Mucosa of stomach (tissue), 1 donor: ENCODE data around the gene SNX17.
"Not testable (repeated sequence)": the region's sequence is repeated elsewhere in the genome, so short reads cannot be mapped to it uniquely, and the experiment has no call there.

Experiments
- H3K27me3 ChIP-seq: one replicate; pipeline ENCODE4 v1.7.0; 2013; ENCODE audit warnings: mild to moderate bottlenecking, low read length; ENCODE audit not compliant: control insufficient read depth, insufficient read depth
- H3K36me3 ChIP-seq: one replicate; pipeline ENCODE4 v1.7.0; 2013; ENCODE audit warnings: low read length; ENCODE audit not compliant: control insufficient read depth, insufficient read depth
- H3K4me1 ChIP-seq: one replicate; pipeline ENCODE4 v1.7.0; 2013; ENCODE audit warnings: mild to moderate bottlenecking, low read length; ENCODE audit not compliant: control insufficient read depth, insufficient read depth
- H3K4me3 ChIP-seq: one replicate; pipeline ENCODE4 v1.7.0; 2013; ENCODE audit warnings: low read length
- H3K9ac ChIP-seq: one replicate; pipeline ENCODE4 v1.7.0; 2013; ENCODE audit warnings: mild to moderate bottlenecking, low read length, moderate library complexity
- H3K9me3 ChIP-seq: one replicate; pipeline ENCODE4 v1.7.0; 2013; ENCODE audit warnings: mild to moderate bottlenecking, low read length, moderate library complexity; ENCODE audit not compliant: control insufficient read depth
- donor health status: Pancreatic carcinoma.

Gene SNX17

DNA sequence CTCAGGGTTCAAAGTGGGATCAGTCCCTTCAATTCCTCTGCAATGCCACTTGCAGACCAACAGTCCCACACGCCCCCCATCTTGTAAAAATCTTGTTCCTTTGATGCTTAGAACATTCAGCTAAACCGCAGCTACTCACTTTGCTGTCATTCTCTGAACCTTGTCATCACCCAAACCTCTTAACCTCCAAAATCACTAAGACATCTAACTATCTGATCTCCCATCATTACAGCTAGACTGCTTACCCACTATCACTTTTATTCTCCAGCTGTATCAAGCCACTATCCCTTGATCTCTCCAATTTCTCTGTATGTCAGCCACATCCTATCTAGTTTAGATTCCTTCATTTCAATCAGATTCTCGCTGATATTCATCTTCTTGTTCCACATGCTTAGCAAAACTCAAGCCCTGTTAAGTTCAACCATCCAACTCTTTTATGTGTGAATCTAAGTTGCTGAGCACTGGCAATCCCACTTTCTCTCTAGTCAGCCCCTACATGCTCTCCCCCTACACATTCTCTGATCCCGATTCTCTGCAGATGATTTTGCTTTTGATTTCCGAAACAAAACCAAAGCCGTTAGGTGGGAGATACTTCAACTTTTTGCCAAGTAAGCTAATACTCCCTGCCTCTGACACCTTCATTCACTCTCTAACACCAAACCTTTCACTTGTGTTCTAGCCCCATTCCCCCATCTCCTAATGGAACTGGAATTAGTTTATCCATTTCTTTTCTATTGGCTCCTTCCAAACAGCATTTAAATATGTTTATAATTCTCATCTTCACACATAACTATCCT is 18.4 kb upstream of the SNX17 start:
- Histone ChIP-seq H3K27me3 (no peaks in the 10 kb centered on the region), H3K9ac (no peak overlapping the region), H3K9me3 (no peaks in the 10 kb centered on the region), H3K4me3 (no peak overlapping the region), H3K4me1 (peaks cover 11% of the 10 kb centered on the region), H3K36me3 (no peaks in the 10 kb centered on the region)

DNA sequence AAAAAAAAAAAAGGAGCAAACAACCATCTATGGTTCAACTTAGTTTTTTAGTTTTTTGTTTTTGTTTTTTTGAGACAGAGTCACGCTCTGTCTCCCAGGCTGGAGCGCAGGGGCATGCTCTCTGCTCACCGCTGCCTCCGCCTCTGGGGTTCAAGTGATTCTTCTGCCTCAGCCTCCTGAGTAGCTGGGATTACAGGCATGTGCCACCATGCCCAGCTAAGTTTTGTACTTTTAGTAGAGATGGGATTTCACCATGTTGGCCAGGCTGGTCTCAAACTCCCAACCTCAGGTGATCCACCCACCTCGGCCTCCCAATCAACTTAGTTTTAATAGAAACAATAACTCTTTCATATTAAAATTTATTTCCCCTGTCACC is 17.0 kb upstream of the SNX17 start:
- not testable (repeated sequence) for H3K27me3 ChIP-seq, H3K9me3 ChIP-seq, H3K4me3 ChIP-seq, H3K36me3 ChIP-seq, H3K9ac ChIP-seq
- peaks cover 15% of the 10 kb centered on the region for H3K4me1 ChIP-seq

DNA sequence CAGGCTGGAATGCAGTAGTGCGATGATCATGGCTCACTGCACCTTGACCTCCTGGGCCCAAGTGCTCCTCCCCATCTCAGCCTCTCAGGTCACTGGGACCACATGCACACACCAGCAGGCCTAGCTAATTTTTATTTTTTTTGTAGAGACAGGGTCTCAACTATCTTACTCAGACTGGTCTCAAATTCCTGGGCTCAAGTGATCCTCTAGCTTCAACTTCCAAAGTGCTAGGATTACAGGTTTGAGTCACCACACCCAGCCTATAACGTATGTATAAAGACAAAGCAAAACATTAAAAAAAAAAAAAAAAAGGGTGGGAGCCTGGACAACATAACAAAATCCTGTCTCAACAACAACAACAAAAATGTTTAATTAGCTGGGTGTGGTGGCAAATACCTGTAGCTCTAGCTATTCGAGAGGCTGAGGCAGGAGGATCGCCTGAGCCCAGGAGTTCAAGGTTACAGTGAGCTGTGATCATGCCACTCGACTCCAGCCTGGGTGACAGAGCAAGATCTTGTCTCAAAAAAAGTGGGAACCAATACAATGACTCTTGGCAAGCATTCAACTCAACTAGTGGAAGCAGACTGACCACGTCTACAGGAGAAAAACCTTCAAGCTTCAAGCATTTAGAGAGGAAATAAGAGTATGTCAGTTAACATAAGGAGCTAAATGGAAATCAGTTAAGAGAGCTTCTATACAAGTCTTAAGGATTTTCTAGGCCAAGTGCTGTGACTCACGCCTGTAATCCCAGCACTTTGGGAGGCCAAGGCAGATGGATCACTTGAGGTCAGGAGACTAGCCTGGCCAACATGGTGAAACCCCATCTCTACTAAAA is 16.4 kb upstream of the SNX17 start:
- H3K9ac ChIP-seq: no peak overlapping the region

DNA sequence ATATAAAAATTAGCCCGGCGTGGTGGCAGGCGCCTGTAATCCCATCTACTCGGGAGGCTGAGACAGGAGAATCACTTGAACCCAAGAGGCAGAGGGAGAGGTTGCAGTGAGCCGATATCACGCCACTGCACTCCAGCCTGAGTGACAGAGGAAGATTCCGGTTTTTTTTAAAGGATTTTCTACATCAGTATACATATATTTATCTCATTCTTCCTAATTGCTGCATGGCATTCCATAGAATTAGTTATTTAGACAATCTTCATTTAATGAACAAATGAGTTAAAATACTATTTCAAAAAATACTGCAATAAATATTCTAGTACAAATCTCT is 15.9 kb upstream of the SNX17 start:
- H3K4me1 ChIP-seq: peaks cover 15% of the 10 kb centered on the region
- H3K36me3 ChIP-seq: no peaks in the 10 kb centered on the region
- no peaks in the 10 kb centered on the region for H3K9me3 ChIP-seq
- H3K27me3 ChIP-seq: no peaks in the 10 kb centered on the region
- H3K9ac ChIP-seq: no peak overlapping the region
- H3K4me3 ChIP-seq: no peak overlapping the region

More for the DNA sequence above, 16.4 kb upstream of the SNX17 start:
- H3K4me1 ChIP-seq: peaks cover 15% of the 10 kb centered on the region
- no peaks in the 10 kb centered on the region for H3K36me3 ChIP-seq
- no peak overlapping the region for H3K4me3 ChIP-seq
- H3K27me3 ChIP-seq: no peaks in the 10 kb centered on the region
- no peaks in the 10 kb centered on the region for H3K9me3 ChIP-seq

DNA sequence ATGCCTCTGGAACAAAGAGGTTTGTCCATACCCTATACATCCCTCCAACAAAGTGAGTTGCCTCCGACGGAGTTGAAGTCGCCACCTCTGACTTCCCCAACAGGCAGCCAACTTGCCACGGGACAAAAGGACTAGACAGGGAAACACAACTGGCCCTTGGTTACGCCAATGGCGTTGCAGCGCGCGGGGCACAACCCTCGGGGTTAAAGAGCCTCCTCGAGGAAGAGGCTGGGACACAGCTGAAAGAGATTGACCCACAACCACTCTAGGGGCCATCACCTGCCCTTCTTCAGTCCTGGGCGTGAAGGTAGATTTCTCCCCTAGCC is 14.4 kb upstream of the SNX17 start:
- H3K4me3 ChIP-seq: peak overlapping the region; percentile 78
- H3K9me3 ChIP-seq: no peaks in the 10 kb centered on the region
- H3K27me3 ChIP-seq: no peaks in the 10 kb centered on the region
- peak overlapping the region; percentile 77 for H3K9ac ChIP-seq
- peaks cover 15% of the 10 kb centered on the region for H3K4me1 ChIP-seq
- no peaks in the 10 kb centered on the region for H3K36me3 ChIP-seq

DNA sequence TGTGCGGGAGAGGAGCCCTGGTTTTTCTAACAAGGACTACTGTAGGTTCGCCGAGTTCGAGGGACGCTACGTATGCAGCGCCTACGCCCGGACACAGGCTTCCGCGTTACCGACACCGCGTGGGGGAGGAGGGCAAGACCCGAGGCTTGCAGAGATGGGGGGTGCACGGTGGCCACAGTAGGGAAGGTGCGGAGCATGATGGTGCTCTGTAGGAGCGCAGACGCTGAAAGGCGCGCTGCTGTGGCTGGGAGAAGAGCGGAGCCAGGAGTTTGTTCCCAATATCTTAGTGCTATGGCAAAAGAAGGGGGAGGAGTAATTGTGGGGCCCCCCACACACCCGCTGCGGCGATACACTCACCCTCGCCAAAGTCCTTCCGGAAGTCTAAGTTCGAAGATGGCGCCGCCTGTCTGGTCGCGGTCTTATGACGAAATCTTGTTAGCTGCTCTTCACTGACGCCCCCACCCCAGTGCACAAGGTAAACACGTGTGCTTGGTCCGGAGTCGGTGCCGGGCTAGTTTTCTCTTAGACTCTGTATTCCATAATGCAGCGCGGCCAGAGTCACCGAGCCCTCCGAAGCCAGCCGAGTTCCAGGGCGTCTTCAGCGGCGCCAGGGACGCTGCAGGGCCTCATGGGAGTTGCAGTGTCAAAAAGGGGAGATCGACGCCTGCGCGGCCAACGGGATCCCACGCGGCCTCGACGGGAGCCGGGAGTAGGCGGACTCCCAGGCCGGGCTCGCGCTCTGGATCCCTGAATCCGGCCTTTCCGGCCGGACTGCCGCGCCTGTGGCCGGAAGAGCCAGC is 13.8 kb upstream of the SNX17 start, which contains the start of gene GTF3C2:
TSS of gene GTF3C2 (minus strand) at position 383 of the 800 bp plus-strand sequence. CDS start 13,210 bp downstream, outside the sequence.
- no peaks in the 10 kb centered on the region for H3K36me3 ChIP-seq
- H3K9me3 ChIP-seq: no peaks in the 10 kb centered on the region
- H3K27me3 ChIP-seq: no peaks in the 10 kb centered on the region
- peak within 1 kb of the TSS; percentile 77 for H3K9ac ChIP-seq
- H3K4me1 ChIP-seq: peaks cover 15% of the 10 kb centered on the region
- H3K4me3 ChIP-seq: peak within 1 kb of the TSS; percentile 78

DNA sequence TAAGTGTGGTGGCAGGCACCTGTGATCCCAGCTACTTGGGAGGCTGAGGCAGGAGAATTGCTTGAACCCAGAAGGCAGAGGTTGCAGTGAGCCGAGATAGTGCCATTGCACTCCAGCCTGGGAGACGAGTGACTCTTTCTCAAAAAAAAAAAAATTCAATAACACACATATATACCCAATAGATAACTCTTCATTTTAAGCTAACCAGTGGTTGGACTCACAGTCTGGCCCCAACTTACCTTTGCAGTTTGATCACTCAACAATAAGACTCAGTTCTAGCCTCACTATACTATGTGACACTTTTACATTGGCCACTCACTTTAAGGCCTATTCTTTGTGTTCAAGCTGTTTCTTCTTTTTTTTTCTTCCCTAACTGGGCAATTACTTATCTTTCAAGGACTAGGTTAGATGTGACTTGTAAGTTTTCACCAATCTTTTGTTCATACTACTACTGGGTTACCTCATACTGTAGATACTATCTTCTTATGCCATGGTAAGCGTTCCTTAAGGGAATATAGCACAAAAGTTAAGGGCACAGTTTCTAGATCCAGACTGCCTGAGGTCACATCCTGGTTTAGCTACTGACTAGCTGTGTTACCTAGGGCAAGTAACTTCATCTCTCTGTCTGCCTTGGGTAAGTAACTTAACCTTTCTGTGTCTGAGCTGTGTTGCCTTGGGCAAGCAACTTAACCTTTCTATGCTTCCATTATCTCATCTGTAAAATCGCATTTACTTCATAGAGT is 7.6 kb upstream of the SNX17 start:
- H3K4me1 ChIP-seq: peaks cover under 1% of the 10 kb centered on the region
- no peak overlapping the region for H3K4me3 ChIP-seq
- H3K27me3 ChIP-seq: no peaks in the 10 kb centered on the region
- H3K9ac ChIP-seq: no peak overlapping the region
- peaks cover 16% of the 10 kb centered on the region for H3K36me3 ChIP-seq
- H3K9me3 ChIP-seq: no peaks in the 10 kb centered on the region

DNA sequence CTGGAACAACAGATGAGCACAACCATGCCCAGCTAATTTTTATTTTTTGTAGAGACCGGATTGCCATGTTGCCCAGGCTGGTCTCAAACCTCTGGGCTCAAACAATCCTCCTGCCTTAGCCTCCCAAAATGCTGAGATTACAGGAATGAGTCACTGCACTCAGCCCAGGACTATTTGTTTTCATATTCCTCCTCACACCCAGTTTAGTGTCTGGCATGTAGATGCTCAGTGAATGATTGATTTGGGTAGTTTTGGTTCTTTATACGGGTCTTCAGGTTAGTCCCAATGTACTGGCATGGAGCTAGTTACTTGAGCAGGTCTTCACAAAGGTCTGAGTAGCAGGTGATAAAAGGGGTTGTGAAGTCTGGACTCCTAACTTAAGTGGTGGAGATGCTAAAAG is 6.5 kb upstream of the SNX17 start:
- Histone ChIP-seq H3K4me3 (no peak overlapping the region), H3K36me3 (peaks cover 19% of the 10 kb centered on the region), H3K9me3 (no peaks in the 10 kb centered on the region), H3K4me1 (peaks cover 3% of the 10 kb centered on the region), H3K27me3 (no peaks in the 10 kb centered on the region), H3K9ac (no peak overlapping the region)

DNA sequence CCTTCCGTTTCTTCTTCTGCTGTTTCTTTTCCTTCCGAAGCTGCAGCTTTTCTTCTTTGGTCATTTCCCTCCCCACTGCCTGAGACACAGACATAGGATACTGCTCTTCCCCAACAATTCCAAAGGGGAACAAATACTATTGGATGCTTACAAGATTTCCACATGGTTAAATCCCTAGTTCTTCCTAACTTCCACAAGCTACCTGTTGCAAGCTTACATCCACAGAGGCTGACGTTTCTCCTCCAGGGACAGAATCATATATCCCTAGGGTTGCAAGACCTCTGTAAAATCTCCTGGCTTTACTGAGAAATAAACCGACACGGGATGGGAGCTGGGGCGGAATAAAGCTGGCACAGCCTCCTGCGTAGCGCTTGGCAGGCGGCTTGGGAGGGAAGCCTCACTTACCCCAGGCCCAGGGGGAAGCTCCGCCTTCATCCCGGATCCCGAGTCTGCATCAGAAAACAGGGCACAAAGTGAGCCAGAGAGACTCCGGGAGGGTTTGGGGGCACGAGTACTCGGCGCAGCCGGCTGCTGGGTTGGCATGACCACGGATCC is 868 bp upstream of the SNX17 start:
- Histone ChIP-seq H3K36me3 (peaks cover 20% of the 10 kb centered on the region), H3K9me3 (no peaks in the 10 kb centered on the region), H3K4me1 (peaks cover 30% of the 10 kb centered on the region), H3K4me3 (peak overlapping the region; percentile 51), H3K9ac (peak overlapping the region; percentile 90), H3K27me3 (no peaks in the 10 kb centered on the region)

DNA sequence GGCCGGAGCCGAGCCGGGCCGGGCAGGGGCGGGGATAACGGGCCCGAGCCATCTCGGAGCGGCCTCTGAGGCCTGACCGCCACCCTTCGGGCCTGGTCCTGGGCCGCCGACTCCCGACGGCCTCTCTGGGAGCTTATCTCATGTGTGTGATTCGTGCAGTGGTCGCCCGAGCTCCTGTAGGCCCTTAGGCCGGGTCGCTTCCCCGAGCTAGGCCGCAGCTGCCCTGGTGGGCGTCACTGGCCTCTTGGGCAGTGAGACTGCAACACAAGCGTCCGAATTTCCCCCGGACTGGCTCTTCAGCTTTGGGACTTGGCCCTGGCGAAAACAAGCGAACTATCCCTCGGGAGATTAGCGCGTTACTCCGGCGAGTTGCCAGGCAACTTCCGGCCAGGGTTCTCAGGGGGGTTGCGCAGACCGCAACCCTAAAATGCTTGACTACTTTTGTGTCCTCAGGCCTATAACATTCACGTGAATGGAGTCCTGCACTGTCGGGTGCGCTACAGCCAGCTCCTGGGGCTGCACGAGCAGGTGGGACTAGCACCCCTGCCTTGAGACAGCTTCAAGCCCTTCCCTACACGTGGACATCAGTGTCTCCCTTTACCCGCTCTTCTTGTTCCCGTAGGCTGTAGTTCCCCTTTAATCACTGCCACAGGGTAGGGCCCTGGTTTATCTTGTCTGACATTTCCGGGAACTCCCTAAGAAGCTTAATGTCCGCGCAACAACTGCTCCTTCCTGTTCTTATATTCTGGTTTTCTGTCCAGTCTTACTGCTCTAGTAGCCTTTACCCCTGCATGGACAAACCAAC is 602 bp downstream of the SNX17 start:
- H3K4me1 ChIP-seq: peaks cover 30% of the 10 kb centered on the region
- H3K36me3 ChIP-seq: peaks cover 25% of the 10 kb centered on the region
- peak overlapping the region; percentile 51 for H3K4me3 ChIP-seq
- H3K9me3 ChIP-seq: no peaks in the 10 kb centered on the region
- H3K27me3 ChIP-seq: no peaks in the 10 kb centered on the region
- peak overlapping the region; percentile 90 for H3K9ac ChIP-seq

DNA sequence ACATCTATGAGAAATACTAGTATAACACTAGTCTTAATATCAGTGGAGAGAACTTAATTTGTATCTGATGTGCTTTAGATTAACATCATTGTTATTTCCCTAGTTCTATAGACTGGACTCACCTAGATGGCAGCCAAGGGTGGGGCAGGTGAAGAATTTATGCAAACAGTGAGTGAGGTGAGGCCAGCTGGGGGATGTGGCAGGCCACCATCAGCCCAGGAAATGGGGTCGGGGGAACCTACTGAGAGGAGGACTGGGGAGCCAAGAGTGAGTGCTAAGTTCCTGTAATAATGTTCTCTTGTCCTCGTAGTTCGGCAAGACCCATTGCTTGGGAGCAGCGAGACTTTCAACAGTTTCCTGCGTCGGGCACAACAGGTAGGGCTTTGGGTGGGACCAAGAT is 2.5 kb downstream of the SNX17 start:
- Histone ChIP-seq H3K9ac (no peak overlapping the region), H3K4me3 (no peak overlapping the region), H3K9me3 (no peaks in the 10 kb centered on the region), H3K27me3 (no peaks in the 10 kb centered on the region), H3K4me1 (peaks cover 34% of the 10 kb centered on the region), H3K36me3 (peaks cover 37% of the 10 kb centered on the region)
